HepG2 (cell line): ENCODE results near the gene HLA-B. TPM values are rescaled to one million over a fixed set of nuclear protein-coding genes. Genes with fewer than 3 reads are reported as not detected.

ENCODE experiments used
- ARID3A ChIP-seq: IDR thresholded peaks from 2 replicates; pipeline ENCODE4 v1.6.1; 2012; ENCODE audit warnings: low read depth, low read length, improper control_type of control experiment
- CAMTA2 ChIP-seq: sonication (generic); formaldehyde crosslinking; IDR thresholded peaks from 2 replicates; pipeline ENCODE4 v1.4.0; 2020; ENCODE audit warnings: mild to moderate bottlenecking, missing genetic modification reagents, borderline replicate concordance
- ERF ChIP-seq: IDR thresholded peaks from 2 replicates; pipeline ENCODE4 v1.6.1; 2018; ENCODE audit warnings: missing biosample characterization, missing genetic modification reagents
- FOXC1 ChIP-seq: sonication (generic); formaldehyde crosslinking; IDR thresholded peaks from 2 replicates; pipeline ENCODE4 v1.8.0; 2022; ENCODE audit warnings: mild to moderate bottlenecking, missing genetic modification reagents, borderline replicate concordance
- GFI1 ChIP-seq: sonication (generic); formaldehyde crosslinking; IDR thresholded peaks from 2 replicates; pipeline ENCODE4 v1.5.0; 2020; ENCODE audit warnings: missing genetic modification reagents, mild to moderate bottlenecking, borderline replicate concordance
- GTF2F1 ChIP-seq: fragments of 150-350 bp; IDR thresholded peaks from 2 replicates; pipeline ENCODE4 v1.6.1; 2014; ENCODE audit warnings: low read length
- IRF1 ChIP-seq: sonication (generic); formaldehyde crosslinking; IDR thresholded peaks from 2 replicates; pipeline ENCODE4 v1.4.0; 2020; ENCODE audit warnings: low read depth, mild to moderate bottlenecking, missing genetic modification reagents
- MAZ ChIP-seq, 2 experiments: sonication (generic) in 1 of 2; formaldehyde crosslinking in 1 of 2; IDR thresholded peaks; 2 replicates each; pipeline versions ENCODE4 v1.5.0 to v1.6.1; 2012 to 2020; ENCODE audit warnings: low read depth in 2 of 2, mild to moderate bottlenecking in 2 of 2, borderline replicate concordance in 1 of 2, improper control_type of control experiment in 1 of 2, low read length in 1 of 2, missing genetic modification reagents in 1 of 2, moderate library complexity in 1 of 2
- MEIS2 ChIP-seq: sonication (generic); formaldehyde crosslinking; IDR thresholded peaks from 2 replicates; pipeline ENCODE4 v1.9.0; 2021; ENCODE audit warnings: mild to moderate bottlenecking, missing genetic modification reagents
- NBN ChIP-seq: fragments of 450-650 bp; conservative IDR thresholded peaks from 2 replicates; pipeline ENCODE4 v1.6.1; 2017
- ONECUT2 ChIP-seq: sonication (generic); formaldehyde crosslinking; IDR thresholded peaks from 2 replicates; pipeline ENCODE4 v1.4.0; 2020; ENCODE audit warnings: missing genetic modification reagents
- PAF1 ChIP-seq: IDR thresholded peaks from 2 replicates; pipeline ENCODE4 v1.6.1; 2016; ENCODE audit warnings: missing genetic modification reagents, missing compliant biosample characterization
- PAX8 ChIP-seq: sonication (generic); formaldehyde crosslinking; IDR thresholded peaks from 2 replicates; pipeline ENCODE4 v1.8.0; 2022; ENCODE audit warnings: mild to moderate bottlenecking, missing genetic modification reagents, borderline replicate concordance
- SIX4 ChIP-seq: sonication (generic); formaldehyde crosslinking; IDR thresholded peaks from 2 replicates; pipeline ENCODE4 v1.4.0; 2020; ENCODE audit warnings: missing genetic modification reagents
- TBX2 ChIP-seq: sonication (generic); formaldehyde crosslinking; IDR thresholded peaks from 2 replicates; pipeline ENCODE4 v1.5.0; 2020; ENCODE audit warnings: missing genetic modification reagents, mild to moderate bottlenecking, borderline replicate concordance
- TEAD2 ChIP-seq: sonication (generic); formaldehyde crosslinking; IDR thresholded peaks from 2 replicates; pipeline ENCODE4 v1.9.0; 2021; ENCODE audit warnings: missing genetic modification reagents
- TP53 ChIP-seq: sonication (generic); formaldehyde crosslinking; conservative IDR thresholded peaks from 2 replicates; pipeline ENCODE4 v1.4.0; 2020; ENCODE audit warnings: missing genetic modification reagents
- WIZ ChIP-seq: sonication (generic); formaldehyde crosslinking; IDR thresholded peaks from 2 replicates; pipeline ENCODE4 v1.5.1; 2020; ENCODE audit warnings: mild to moderate bottlenecking, missing genetic modification reagents
- ZBTB21 ChIP-seq: sonication (generic); formaldehyde crosslinking; IDR thresholded peaks from 2 replicates; pipeline ENCODE4 v1.4.0; 2020; ENCODE audit warnings: missing genetic modification reagents
- ZNF232 ChIP-seq: sonication (generic); formaldehyde crosslinking; IDR thresholded peaks from 2 replicates; pipeline ENCODE4 v1.4.0; 2020; ENCODE audit warnings: missing genetic modification reagents, borderline replicate concordance
- ZNF451 ChIP-seq: sonication (generic); formaldehyde crosslinking; IDR thresholded peaks from 2 replicates; pipeline ENCODE4 v1.5.0; 2020; ENCODE audit warnings: mild to moderate bottlenecking, missing genetic modification reagents
- ZNF547 ChIP-seq: sonication (generic); formaldehyde crosslinking; IDR thresholded peaks from 2 replicates; pipeline ENCODE4 v1.5.1; 2020; ENCODE audit warnings: mild to moderate bottlenecking, missing genetic modification reagents
- ZNF615 ChIP-seq: sonication (generic); formaldehyde crosslinking; IDR thresholded peaks from 2 replicates; pipeline ENCODE4 v1.5.0; 2020; ENCODE audit warnings: mild to moderate bottlenecking, missing genetic modification reagents, borderline replicate concordance
- ZNF746 ChIP-seq: sonication (generic); formaldehyde crosslinking; IDR thresholded peaks from 2 replicates; pipeline ENCODE4 v1.8.0; 2022; ENCODE audit warnings: mild to moderate bottlenecking, missing genetic modification reagents
- ZNF800 ChIP-seq: sonication (generic); formaldehyde crosslinking; IDR thresholded peaks from 2 replicates; pipeline ENCODE4 v1.4.0; 2020; ENCODE audit warnings: missing genetic modification reagents
- ZNF839 ChIP-seq: sonication (generic); formaldehyde crosslinking; IDR thresholded peaks from 2 replicates; pipeline ENCODE4 v1.4.0; 2020; ENCODE audit warnings: missing genetic modification reagents, mild to moderate bottlenecking, borderline replicate concordance
- polyA plus RNA-seq, 8 experiments: library from polyadenylated mRNA; depleted of rRNA in 3 of 8; stranded (reverse) in 7 of 8; unstranded in 1 of 8; fragments of >200 nt; fragmentation: Illumina TruSeq in 4 of 8; extraction: Trizol in 4 of 8; gene quantifications; 2 replicates each; pipeline versions ENCODE4 v1.2.1 to v1.2.3, GENCODE V29; 2011 to 2016; ENCODE audit warnings: low read depth in 4 of 8, missing spikeins in 1 of 8, mixed read lengths in 1 of 8; ENCODE audit not compliant: insufficient read depth in 1 of 8
- total RNA-seq, 5 experiments: library from RNA; depleted of rRNA; stranded (reverse); fragments of >200 nt; fragmentation: Illumina TruSeq; extraction: Trizol; gene quantifications; 2 replicates each; pipeline ENCODE4 v1.2.3, GENCODE V29; 2016; ENCODE audit warnings: low read depth in 1 of 5

HLA-B gene
- total and polyA plus RNA-seq, 2 of the 13 experiments (the other 11 are each of a cell fraction or from before 2014, with no cell fraction given) = 35.3 to 88.9 TPM

GRCh38 chr6:31403283-31404060 lies 46.5 kb upstream of the HLA-B start, which contains the start of gene MICA (continued):
- TF ChIP-seq MEIS2 (CRISPR knock-in tag) = peak; percentile 89
- peak; percentile 49; the same call in 1 of the 2 replicates for TF ChIP-seq ONECUT2 (CRISPR knock-in tag)
- peak; percentile 30 for TF ChIP-seq ZNF451 (CRISPR knock-in tag)
- TF ChIP-seq ARID3A = no peak
- TF ChIP-seq ZNF547 = peak; percentile 65; the same call in 1 of the 2 replicates
- TF ChIP-seq TP53 (CRISPR knock-in tag) = peak; percentile 92
- no peak for TF ChIP-seq NBN
- TF ChIP-seq SIX4 = peak; percentile 43; the same call in 1 of the 2 replicates
- no peak; the same call in 1 of the 2 replicates for TF ChIP-seq ZNF839 (CRISPR knock-in tag)
- TF ChIP-seq IRF1 (CRISPR knock-in tag) = 0 out of 2 replicates have a peak, but pooled peaks have one; percentile 19
- TF ChIP-seq GTF2F1 = no peak
- TF ChIP-seq GFI1 = no peak; the same call in 1 of the 2 replicates
- peak; percentile 89 for TF ChIP-seq WIZ (CRISPR knock-in tag)
- TF ChIP-seq PAF1 (CRISPR knock-in tag) = no peak
- TF ChIP-seq PAX8 = no peak; the same call in 1 of the 2 replicates
- TF ChIP-seq ZNF615 (CRISPR knock-in tag) = 0 out of 2 replicates have a peak, but pooled peaks have one; percentile 26
- no peak; the same call in 1 of the 2 replicates for TF ChIP-seq CAMTA2 (CRISPR knock-in tag)
- peak; percentile 86; the same call in 1 of the 2 replicates for TF ChIP-seq ZNF800 (CRISPR knock-in tag)
- peak; percentile 96 for TF ChIP-seq ZNF232
- peak; percentile 34; the same call in 1 of the 2 replicates for TF ChIP-seq MAZ (IDR thresholded peaks at IDR 0.05; ENCODE audit: borderline replicate concordance, low read depth, low read length)
- TF ChIP-seq MAZ (CRISPR knock-in tag; IDR thresholded peaks at IDR 0.05; ENCODE audit: low read depth) = peak; percentile 58
- 0 out of 2 replicates have a peak, but pooled peaks have one; percentile 77 for TF ChIP-seq ZNF746 (CRISPR knock-in tag)
- no peak for TF ChIP-seq ZBTB21 (CRISPR knock-in tag)
- peak; percentile 97; the same call in 1 of the 2 replicates for TF ChIP-seq FOXC1 (CRISPR knock-in tag)
- TF ChIP-seq TBX2 (CRISPR knock-in tag) = peak; percentile 77
- TF ChIP-seq TEAD2 (CRISPR knock-in tag) = 0 out of 2 replicates have a peak, but pooled peaks have one; percentile 57
- TF ChIP-seq ERF (CRISPR knock-in tag) = peak; percentile 61
